ENCODE results near the gene MKRN1. TPM values are rescaled to one million over a fixed set of nuclear protein-coding genes. Genes with fewer than 3 reads are reported as not detected.

MKRN1 gene
- polyA plus RNA-seq, 1 donor (not counting 4 experiments of a cell fraction or from before 2014, with no cell fraction given), result 52.9 TPM

DNA sequence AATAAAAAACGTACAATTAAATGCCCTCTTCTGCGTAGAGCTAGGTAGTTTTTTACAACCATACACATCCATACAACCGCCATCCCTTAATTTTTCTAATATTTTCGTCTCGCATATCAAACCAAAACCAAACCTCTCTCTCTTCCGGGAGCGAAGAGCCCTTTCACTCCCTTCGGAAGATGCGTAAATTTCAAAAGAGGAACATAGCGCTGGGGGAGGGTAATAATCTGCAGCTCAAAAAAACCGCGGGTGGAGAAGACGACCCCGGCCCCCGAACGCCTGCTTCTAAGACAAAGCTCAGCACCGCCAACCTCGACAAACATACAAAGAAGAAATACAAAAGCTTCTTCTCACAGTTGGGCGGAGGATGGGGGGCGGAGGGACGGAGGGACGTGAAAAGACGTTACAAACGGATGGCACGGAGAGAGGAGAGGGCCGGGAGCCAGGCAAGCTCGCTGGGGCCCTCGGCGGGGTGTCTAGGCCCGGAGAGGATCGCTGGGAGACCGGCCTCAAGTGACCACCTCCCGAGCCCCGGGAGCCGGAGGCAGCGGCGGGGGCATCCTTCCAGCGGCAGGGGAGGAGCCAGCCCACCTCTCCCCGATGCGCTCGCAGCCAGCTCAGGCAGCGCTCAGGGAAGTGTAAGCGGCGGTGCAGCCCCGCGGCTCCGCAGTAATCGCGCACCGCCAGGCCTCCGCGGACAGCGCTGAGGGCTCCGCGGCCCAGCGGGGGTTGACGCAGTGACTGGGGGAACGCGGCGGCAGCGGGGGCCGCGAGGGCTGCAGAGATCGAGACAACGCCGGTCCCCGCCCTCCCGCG lies 851 bp downstream of the MKRN1 start:
- Histone ChIP-seq H3K9me1 (ENCODE audit: control insufficient read depth, extremely low read depth, insufficient read depth, low read length) (no peaks in the 10 kb centered on the region), H3K4me3 (ENCODE audit: control insufficient read depth in 2 of 3, extremely low read depth in 1 of 3, insufficient read depth in 2 of 3, low read depth in 1 of 3, low read length in 3 of 3) (peak overlapping the region; percentile 77 to 97 (median 97)), H3K4me1 (ENCODE audit: control insufficient read depth, extremely low read depth, insufficient read depth, low read length) (peaks cover 11% of the 10 kb centered on the region), H3K36me3 (ENCODE audit: control insufficient read depth in 2 of 2, extremely low read depth in 1 of 2, insufficient read depth in 2 of 2, low read length in 2 of 2) (no peaks in the 10 kb centered on the region), H3K9me3 (ENCODE audit: control insufficient read depth, low read depth, low read length) (no peaks in the 10 kb centered on the region), H3K27me3 (ENCODE audit: control insufficient read depth, extremely low read depth, insufficient read depth, low read length) (no peaks in the 10 kb centered on the region), H3K9ac (ENCODE audit: control insufficient read depth, extremely low read depth, insufficient read depth, low read length) (peak overlapping the region; percentile 85), H3K4me2 (ENCODE audit: control insufficient read depth, extremely low read depth, insufficient read depth, low read depth, low read length) (peak overlapping the region; percentile 96), H2AFZ (ENCODE audit: control insufficient read depth, low read length) (peak overlapping the region; percentile 30), H3K79me2 (ENCODE audit: control insufficient read depth, insufficient read depth, low read length) (peaks cover 53% of the 10 kb centered on the region), H3K27ac (ENCODE audit: control insufficient read depth, insufficient read depth, low read length) (peak overlapping the region; percentile 72), H4K20me1 (ENCODE audit: control insufficient read depth, extremely low read depth, insufficient read depth, low read length) (no peaks in the 10 kb centered on the region)
- no peak for FAIRE-seq
- DNase-seq (ENCODE audit: low read depth, low spot score), result no peak
- TF ChIP-seq, protein P1, sequence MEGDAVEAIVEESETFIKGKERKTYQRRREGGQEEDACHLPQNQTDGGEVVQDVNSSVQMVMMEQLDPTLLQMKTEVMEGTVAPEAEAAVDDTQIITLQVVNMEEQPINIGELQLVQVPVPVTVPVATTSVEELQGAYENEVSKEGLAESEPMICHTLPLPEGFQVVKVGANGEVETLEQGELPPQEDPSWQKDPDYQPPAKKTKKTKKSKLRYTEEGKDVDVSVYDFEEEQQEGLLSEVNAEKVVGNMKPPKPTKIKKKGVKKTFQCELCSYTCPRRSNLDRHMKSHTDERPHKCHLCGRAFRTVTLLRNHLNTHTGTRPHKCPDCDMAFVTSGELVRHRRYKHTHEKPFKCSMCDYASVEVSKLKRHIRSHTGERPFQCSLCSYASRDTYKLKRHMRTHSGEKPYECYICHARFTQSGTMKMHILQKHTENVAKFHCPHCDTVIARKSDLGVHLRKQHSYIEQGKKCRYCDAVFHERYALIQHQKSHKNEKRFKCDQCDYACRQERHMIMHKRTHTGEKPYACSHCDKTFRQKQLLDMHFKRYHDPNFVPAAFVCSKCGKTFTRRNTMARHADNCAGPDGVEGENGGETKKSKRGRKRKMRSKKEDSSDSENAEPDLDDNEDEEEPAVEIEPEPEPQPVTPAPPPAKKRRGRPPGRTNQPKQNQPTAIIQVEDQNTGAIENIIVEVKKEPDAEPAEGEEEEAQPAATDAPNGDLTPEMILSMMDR (optimal IDR thresholded peaks at IDR 0.05 in 1 of 3, IDR thresholded peaks at IDR 0.05 in 1 of 3, conservative IDR thresholded peaks at IDR 0.05 in 1 of 3; ENCODE audit: extremely low read depth in 1 of 3, insufficient read depth in 2 of 3, low read length in 3 of 3), result no peak
- TF ChIP-seq EZH2 (IDR thresholded peaks at IDR 0.05; ENCODE audit: low read length), result no peak
- dilution Hi-C loops (cut with MboI; ENCODE audit: extremely low pct_ligation_motif_present, low sequenced_read_pairs), result no loop called here

DNA sequence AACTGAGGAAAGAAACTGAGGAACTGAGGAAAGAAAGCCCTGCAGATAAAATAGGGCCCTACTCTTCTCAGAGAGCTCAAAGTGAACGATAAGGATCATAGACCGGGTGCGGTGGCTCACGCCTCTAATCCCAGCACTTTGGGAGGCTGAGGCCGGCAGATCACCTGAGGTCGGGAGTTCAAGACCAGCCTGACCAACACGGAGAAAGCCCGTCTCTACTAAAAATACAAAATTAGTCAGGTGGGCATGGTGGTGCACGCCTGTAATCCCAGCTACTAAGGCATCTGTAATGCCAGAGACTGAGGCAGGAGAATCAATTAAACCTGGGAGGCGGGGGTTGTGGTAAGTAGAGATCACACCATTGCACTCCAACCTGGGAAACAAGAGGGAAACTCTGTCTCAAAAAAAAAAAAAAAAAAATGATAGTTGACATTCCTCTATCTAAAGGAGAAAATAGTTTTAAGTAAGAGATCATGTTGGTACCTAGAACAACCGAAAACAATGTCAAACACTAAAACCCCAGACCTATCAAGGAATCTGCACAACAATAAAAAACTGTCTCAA lies 2.5 kb downstream of the MKRN1 start:
- H2AFZ ChIP-seq (ENCODE audit: control insufficient read depth, low read length), result no peak overlapping the region
- no peaks in the 10 kb centered on the region for H3K36me3 ChIP-seq (ENCODE audit: control insufficient read depth in 2 of 2, extremely low read depth in 1 of 2, insufficient read depth in 2 of 2, low read length in 2 of 2)
- TF ChIP-seq, protein P1 (optimal IDR thresholded peaks at IDR 0.05 in 1 of 3, IDR thresholded peaks at IDR 0.05 in 1 of 3, conservative IDR thresholded peaks at IDR 0.05 in 1 of 3; ENCODE audit: extremely low read depth in 1 of 3, insufficient read depth in 2 of 3, low read length in 3 of 3), result no peak
- TF ChIP-seq EZH2 (IDR thresholded peaks at IDR 0.05; ENCODE audit: low read length), result no peak
- no peaks in the 10 kb centered on the region for H3K9me3 ChIP-seq (ENCODE audit: control insufficient read depth, low read depth, low read length)
- peaks cover 11% of the 10 kb centered on the region for H3K4me1 ChIP-seq (ENCODE audit: control insufficient read depth, extremely low read depth, insufficient read depth, low read length)
- H3K27ac ChIP-seq (ENCODE audit: control insufficient read depth, insufficient read depth, low read length), result no peak overlapping the region
- no peaks in the 10 kb centered on the region for H4K20me1 ChIP-seq (ENCODE audit: control insufficient read depth, extremely low read depth, insufficient read depth, low read length)
- H3K27me3 ChIP-seq (ENCODE audit: control insufficient read depth, extremely low read depth, insufficient read depth, low read length), result no peaks in the 10 kb centered on the region
- no peaks in the 10 kb centered on the region for H3K9me1 ChIP-seq (ENCODE audit: control insufficient read depth, extremely low read depth, insufficient read depth, low read length)
- peaks cover 69% of the 10 kb centered on the region for H3K79me2 ChIP-seq (ENCODE audit: control insufficient read depth, insufficient read depth, low read length)
- peak overlapping the region; percentile 96 for H3K4me2 ChIP-seq (ENCODE audit: control insufficient read depth, extremely low read depth, insufficient read depth, low read depth, low read length)
- H3K9ac ChIP-seq (ENCODE audit: control insufficient read depth, extremely low read depth, insufficient read depth, low read length), result no peak overlapping the region
- H3K4me3 ChIP-seq (ENCODE audit: control insufficient read depth in 2 of 3, extremely low read depth in 1 of 3, insufficient read depth in 2 of 3, low read depth in 1 of 3, low read length in 3 of 3), result no peak overlapping the region
- dilution Hi-C loops (cut with MboI; ENCODE audit: extremely low pct_ligation_motif_present, low sequenced_read_pairs), result no loop called here
- FAIRE-seq, result no peak
- no peak for DNase-seq (ENCODE audit: low read depth, low spot score)
